Adrenal gland (tissue), 12 donors: ENCODE measurements around the gene SREBF1. TPM values are rescaled to one million over a fixed set of nuclear protein-coding genes. Genes with fewer than 3 reads are reported as not detected.
A peak's percentile ranks its signal among the peaks of the same experiment; 100 is the strongest.

Experiments used
- DNase-seq, 7 donors: peaks; one replicate each; pipeline ENCODE4 v3.0.0-alpha.2; 2019 to 2020
- H3K27ac ChIP-seq, 5 donors: fragments of 200-600 bp; sonication (generic) in 4 of 5; 1 replicate in 3 of 5; 2 replicates in 2 of 5; pipeline versions ENCODE4 v1.5.1 to v1.8.0; 2016 to 2020; ENCODE audit warnings: mild to moderate bottlenecking in 1 of 5
- H3K27me3 ChIP-seq: fragments of 200-600 bp; 2 replicates; pipeline ENCODE4 v1.8.0; 2021
- H3K36me3 ChIP-seq, 2 donors: fragments of 200-600 bp; replicated peaks in 1 of 2; 1 replicate in 1 of 2; 2 replicates in 1 of 2; pipeline versions ENCODE4 v1.5.1 to v1.8.0; 2018 to 2022
- H3K4me1 ChIP-seq, 2 donors: fragments of 200-600 bp; replicated peaks in 1 of 2; 1 replicate in 1 of 2; 2 replicates in 1 of 2; pipeline versions ENCODE4 v1.5.1 to v1.8.0; 2018 to 2021
- H3K4me3 ChIP-seq, 4 donors: fragments of 200-600 bp; sonication (generic) in 3 of 4; one replicate each; pipeline ENCODE4 v1.5.1; 2016 to 2018
- H3K9me3 ChIP-seq, 3 donors: fragments of 200-600 bp; sonication (generic) in 1 of 3; replicated peaks in 1 of 3; 1 replicate in 2 of 3; 2 replicates in 1 of 3; pipeline versions ENCODE4 v1.5.1 to v1.8.0; 2016 to 2021
- CTCF ChIP-seq, 6 experiments: fragments of 450-650 bp in 4 of 6; fragments of 200-600 bp in 2 of 6; sonication (generic) in 1 of 6; IDR thresholded peaks; 1 replicate in 5 of 6; 2 replicates in 1 of 6; pipeline versions ENCODE4 v1.5.1 to v1.8.0; 2016 to 2021; ENCODE audit warnings: antibody characterized with exemption in 6 of 6, mild to moderate bottlenecking in 2 of 6, moderate library complexity in 1 of 6
- POLR2A ChIP-seq, 2 donors: fragments of 450-650 bp; IDR thresholded peaks; one replicate each; pipeline ENCODE4 v1.6.1; 2017; ENCODE audit warnings: antibody characterized with exemption in 2 of 2, mild to moderate bottlenecking in 2 of 2, moderate library complexity in 1 of 2
- WGBS, 4 donors: extraction: QIAGEN DNeasy Blood & Tissue Kit in 2 of 4; methylation state at CpG; one replicate each; pipeline versions ENCODE4 v1.1.5 to v1.1.7; 2013 to 2017; 5-methylcytosine and 5-hydroxymethylcytosine counted together
- intact Hi-C, 2 donors: fragments of 100-400 bp; cut with DNase I; formaldehyde crosslinking; loops; one replicate each; pipeline versions ENCODE4 v1.14.1 to v1.15.0; 2022 to 2023
- polyA plus RNA-seq, 3 donors: library from polyadenylated mRNA; stranded (reverse); fragments of 200-250 nt in 2 of 3; fragments of 350-450 nt in 1 of 3; fragmentation: Illumina TruSeq in 1 of 3; extraction: RNeasy Lipid Tissue Mini Kit (QIAGEN cat#74804) in 1 of 3; gene quantifications; one replicate each; pipeline ENCODE4 v1.2.3, GENCODE V29; 2013 to 2014
- total RNA-seq, 9 donors: library from RNA; depleted of rRNA in 4 of 9; stranded (reverse); fragments of >200 nt in 4 of 9; fragments of 120-200 nt in 1 of 9; fragmentation: NEBNext Ultra II Directional in 1 of 9; extraction: Animal tissue kit (Norgen Biotek cat#: 25700) in 1 of 9; gene quantifications; one replicate each; pipeline versions ENCODE4 v1.1.0 to v1.2.4, GENCODE V29; 2013 to 2023
- donor health status: healthy with polysubstance abuse.
- donor health status: Bipolar disorder and iron deficiency.
- donor health status: DM: yes; HTN: yes; CAD: no.
- donor health status: DM: no; HTN: no; CAD: no.
- donor health status: DM: no; HTN: no; CAD: no.
- donor health status: DM: yes; HTN: yes; CAD: no.

SREBF1 gene
- total and polyA plus RNA-seq, 12 donors: 48.2 to 850 (median 576) TPM

- Histone ChIP-seq H3K27me3 (no peaks in the 10 kb centered on the region), H3K36me3 (peaks cover 0 to 3% of the 10 kb centered on the region in 2 donors), H3K27ac (peak overlapping the region; percentile 82 to 95 (median 94)), H3K4me1 (peaks cover 54 to 61% of the 10 kb centered on the region in 2 donors), H3K4me3 (peak overlapping the region in 1 of 4 donors; percentile 78), H3K9me3 (no peaks in the 10 kb centered on the region)
- peak in 1 of 2 donors; percentile 24 for TF ChIP-seq POLR2A (IDR thresholded peaks at IDR 0.05)
- no peak for TF ChIP-seq CTCF (IDR thresholded peaks at IDR 0.05)
- 19 to 32% (median 26%) methylated on average over 11 to 14 of the region's 14 CpGs for WGBS, 4 donors
- intact Hi-C loops: no loop called here
- peak; percentile 72 to 91 (median 87) for DNase-seq
Measured at GRCh38 chr17:17824783-17825614, 11.8 kb downstream of the SREBF1 start.

GRCh38 chr17:17824119-17824782, 12.5 kb downstream of the SREBF1 start:
- Histone ChIP-seq H3K27me3 (no peaks in the 10 kb centered on the region), H3K4me1 (peaks cover 56 to 61% of the 10 kb centered on the region in 2 donors), H3K36me3 (peaks cover 0 to 9% of the 10 kb centered on the region in 2 donors), H3K4me3 (peak overlapping the region in 1 of 4 donors; percentile 78), H3K9me3 (no peaks in the 10 kb centered on the region), H3K27ac (peak overlapping the region; percentile 82 to 95 (median 94))
- WGBS, 4 donors: 6 to 36% (median 12%) methylated on average over 2 to 11 of the region's 11 CpGs
- peak; percentile 43 to 75 (median 64) for DNase-seq
- intact Hi-C loops: no loop called here
- TF ChIP-seq CTCF (IDR thresholded peaks at IDR 0.05) (peak in 1 of 6 experiments; percentile 17), POLR2A (IDR thresholded peaks at IDR 0.05) (peak in 1 of 2 donors; percentile 0)

- peak overlapping the region; percentile 82 to 96 (median 94) for H3K27ac ChIP-seq
- H3K27me3 ChIP-seq: no peaks in the 10 kb centered on the region
- H3K36me3 ChIP-seq: peaks cover 0 to 15% of the 10 kb centered on the region in 2 donors
- H3K9me3 ChIP-seq: no peaks in the 10 kb centered on the region
- H3K4me3 ChIP-seq: peak overlapping the region in 3 of 4 donors; percentile 21 to 78 (median 67)
- 0 to 1% (median 1%) methylated on average over 13 to 69 of the region's 69 CpGs for WGBS, 4 donors
- peak; percentile 89 to 94 (median 91) for DNase-seq
- intact Hi-C loops: no loop called here
- peaks cover 62 to 67% of the 10 kb centered on the region in 2 donors for H3K4me1 ChIP-seq
- TF ChIP-seq CTCF (IDR thresholded peaks at IDR 0.05) (no peak), POLR2A (IDR thresholded peaks at IDR 0.05) (peak in 1 of 2 donors; percentile 89)
Measured at GRCh38 chr17:17823433-17824118, 13.2 kb downstream of the SREBF1 start.

GRCh38 chr17:17822616-17823015, 14.2 kb downstream of the SREBF1 start:
- peaks cover 70 to 76% of the 10 kb centered on the region in 2 donors for H3K4me1 ChIP-seq

More at GRCh38 chr17:17822616-17823015, 14.2 kb downstream of the SREBF1 start:
- no peak for TF ChIP-seq POLR2A (IDR thresholded peaks at IDR 0.05)
- no peak for TF ChIP-seq CTCF (IDR thresholded peaks at IDR 0.05)
- no peak for DNase-seq
- peak overlapping the region; percentile 41 to 96 (median 93) for H3K27ac ChIP-seq
- peaks cover 0 to 23% of the 10 kb centered on the region in 2 donors for H3K36me3 ChIP-seq
- 33 to 45% (median 38%) methylated on average over 3 of the region's 3 CpGs for WGBS, 4 donors
- H3K27me3 ChIP-seq: no peaks in the 10 kb centered on the region
- intact Hi-C loops: no loop called here
- peak overlapping the region in 2 of 4 donors; percentile 67 to 78 for H3K4me3 ChIP-seq
- H3K9me3 ChIP-seq: no peaks in the 10 kb centered on the region
